ENCODE measurements around the gene SFTPB.

SFTPB gene

DNA sequence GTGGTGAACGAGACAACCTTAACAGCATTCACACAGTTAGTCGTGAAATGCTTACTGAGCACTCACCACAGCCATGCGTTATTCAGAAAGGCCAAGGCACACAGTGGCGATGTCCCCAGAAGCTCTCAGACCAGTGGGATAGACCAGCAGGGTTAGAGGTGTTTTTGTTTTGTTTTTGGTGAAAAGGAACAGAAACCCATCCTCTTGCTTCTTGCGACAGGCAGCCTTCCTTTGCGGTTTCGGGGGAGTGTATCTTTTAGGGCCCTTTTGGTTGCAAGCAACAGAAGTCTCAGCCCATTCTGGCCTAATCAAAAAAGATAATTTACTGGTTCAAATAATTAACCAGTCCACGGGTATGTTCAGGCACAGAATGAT lies 30.9 kb upstream of the SFTPB start:
- no peak for TF ChIP-seq CTCF (IDR thresholded peaks at IDR 0.05)
- Histone ChIP-seq H3K27me3 (ENCODE audit: control insufficient read depth, insufficient read depth, low read length) (no peaks in the 10 kb centered on the region), H3K9me3 (ENCODE audit: control insufficient read depth, low read length) (no peaks in the 10 kb centered on the region), H3K4me3 (ENCODE audit: low read depth, low read length) (no peak overlapping the region), H3K4me1 (no peaks in the 10 kb centered on the region), H3K4me2 (ENCODE audit: low read length) (no peak overlapping the region), H3K36me3 (ENCODE audit: control insufficient read depth, insufficient read depth, low read length) (no peaks in the 10 kb centered on the region), H2AFZ (no peak overlapping the region), H3K79me2 (no peaks in the 10 kb centered on the region), H3K27ac (no peak overlapping the region), H3K9ac (no peak overlapping the region)

- H3K4me3 ChIP-seq (ENCODE audit: low read depth, low read length) = no peak overlapping the region
- no peaks in the 10 kb centered on the region for H3K4me1 ChIP-seq
- no peak overlapping the region for H2AFZ ChIP-seq
- H3K9ac ChIP-seq = no peak overlapping the region
- H3K4me2 ChIP-seq (ENCODE audit: low read length) = no peak overlapping the region
- no peak for TF ChIP-seq CTCF (IDR thresholded peaks at IDR 0.05)
- no peaks in the 10 kb centered on the region for H3K27me3 ChIP-seq (ENCODE audit: control insufficient read depth, insufficient read depth, low read length)
- H3K36me3 ChIP-seq (ENCODE audit: control insufficient read depth, insufficient read depth, low read length) = no peaks in the 10 kb centered on the region
- no peaks in the 10 kb centered on the region for H3K79me2 ChIP-seq
- no peaks in the 10 kb centered on the region for H3K9me3 ChIP-seq (ENCODE audit: control insufficient read depth, low read length)
- no peak overlapping the region for H3K27ac ChIP-seq
Measured at GRCh38 chr2:85698184-85698879, 30.3 kb upstream of the SFTPB start.

DNA sequence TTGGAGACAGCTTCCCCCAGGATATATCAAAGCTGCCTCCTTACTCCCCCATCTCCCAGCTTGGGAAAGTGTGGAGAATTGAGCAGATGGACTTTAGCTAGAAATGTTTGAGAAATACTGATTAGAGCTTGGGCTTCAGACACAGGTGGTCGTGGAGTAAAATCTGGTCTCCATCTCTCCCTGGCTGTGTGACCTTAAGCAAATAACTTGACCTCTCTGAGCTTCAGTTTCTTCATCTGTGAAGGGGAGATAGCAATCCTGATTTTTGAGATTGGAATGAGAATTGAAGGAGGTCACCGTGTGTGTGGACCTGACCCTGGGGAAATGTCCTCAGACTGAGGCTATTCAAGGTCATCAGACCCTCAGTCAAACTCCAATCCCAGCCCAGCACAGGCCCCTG lies 29.7 kb upstream of the SFTPB start:
- Histone ChIP-seq H3K36me3 (ENCODE audit: control insufficient read depth, insufficient read depth, low read length) (no peaks in the 10 kb centered on the region), H3K4me3 (ENCODE audit: low read depth, low read length) (no peak overlapping the region), H3K9me3 (ENCODE audit: control insufficient read depth, low read length) (no peaks in the 10 kb centered on the region), H2AFZ (no peak overlapping the region), H3K27me3 (ENCODE audit: control insufficient read depth, insufficient read depth, low read length) (no peaks in the 10 kb centered on the region), H3K27ac (no peak overlapping the region), H3K9ac (no peak overlapping the region), H3K79me2 (no peaks in the 10 kb centered on the region), H3K4me1 (no peaks in the 10 kb centered on the region), H3K4me2 (ENCODE audit: low read length) (no peak overlapping the region)
- TF ChIP-seq CTCF (IDR thresholded peaks at IDR 0.05) = no peak

DNA sequence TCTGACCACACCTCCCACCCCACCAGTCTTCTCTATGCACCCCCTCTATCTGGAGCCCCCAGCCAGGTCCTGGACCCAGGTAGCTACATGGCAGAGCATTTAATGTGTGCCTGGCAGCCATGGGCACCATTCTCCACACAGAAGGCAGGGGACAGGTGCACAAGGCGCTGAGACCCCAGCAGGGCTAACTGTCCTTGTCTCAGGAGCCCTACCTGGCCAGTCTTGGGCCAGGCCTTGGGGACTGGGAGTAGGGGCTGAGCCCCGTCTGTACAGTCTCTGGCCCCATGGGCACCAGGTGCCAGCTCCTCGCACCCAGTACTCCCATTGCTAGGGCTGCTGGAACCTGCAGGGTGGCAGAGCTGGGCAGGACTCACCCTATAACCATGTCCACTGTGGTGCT lies 29.1 kb upstream of the SFTPB start:
- H3K4me3 ChIP-seq (ENCODE audit: low read depth, low read length) = no peak overlapping the region
- no peaks in the 10 kb centered on the region for H3K36me3 ChIP-seq (ENCODE audit: control insufficient read depth, insufficient read depth, low read length)
- H3K79me2 ChIP-seq = no peaks in the 10 kb centered on the region
- TF ChIP-seq CTCF (IDR thresholded peaks at IDR 0.05) = no peak
- no peaks in the 10 kb centered on the region for H3K9me3 ChIP-seq (ENCODE audit: control insufficient read depth, low read length)
- no peak overlapping the region for H2AFZ ChIP-seq
- H3K27me3 ChIP-seq (ENCODE audit: control insufficient read depth, insufficient read depth, low read length) = no peaks in the 10 kb centered on the region
- H3K27ac ChIP-seq = no peak overlapping the region
- H3K9ac ChIP-seq = no peak overlapping the region
- H3K4me1 ChIP-seq = no peaks in the 10 kb centered on the region
- no peak overlapping the region for H3K4me2 ChIP-seq (ENCODE audit: low read length)

All from parathyroid adenoma (tissue), 2 donors.